ENCODE data around the gene RPL13.
"Not testable (repeated sequence)": the region's sequence is repeated elsewhere in the genome, so short reads cannot be mapped to it uniquely, and the experiment has no call there.

The RPL13 gene

DNA sequence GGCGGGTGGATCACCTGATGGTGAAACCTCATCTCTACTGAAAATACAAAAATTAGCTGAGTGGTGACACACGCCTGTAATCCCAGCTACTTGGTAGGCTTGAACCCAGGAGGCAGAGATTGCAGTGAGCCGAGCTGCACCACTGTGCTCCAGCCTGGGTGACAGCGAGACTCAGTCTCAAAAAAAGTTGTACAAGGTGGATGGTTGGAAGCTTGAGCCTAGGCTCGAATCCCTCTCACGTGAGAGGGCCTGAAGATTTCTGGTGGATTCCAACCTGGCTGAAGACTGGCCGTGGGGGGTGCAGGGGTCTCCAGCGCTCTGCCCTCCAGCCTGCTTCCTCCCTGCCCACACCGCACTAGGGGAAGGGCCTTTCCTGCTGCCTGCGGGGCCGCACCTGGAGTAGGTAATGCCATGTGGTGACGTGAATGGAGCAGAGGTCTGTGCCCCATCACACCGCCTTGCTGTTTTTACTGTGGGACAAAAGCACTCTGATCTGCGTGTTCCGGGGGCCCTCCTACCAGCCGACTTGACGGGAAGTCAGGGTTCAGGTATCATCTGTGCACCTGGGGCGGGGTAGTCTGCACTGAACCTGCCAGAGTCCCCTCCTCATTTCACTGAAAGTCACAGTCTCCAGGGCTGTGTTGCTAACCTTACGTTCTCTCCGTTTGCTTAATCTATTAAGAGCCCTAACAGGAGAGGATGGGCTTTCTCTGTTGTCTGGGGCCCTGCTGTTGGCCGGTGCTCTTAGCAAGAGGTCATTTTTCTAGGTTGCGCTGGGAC lies 4.2 kb downstream of the RPL13 start:
- no peak for DNase-seq

DNA sequence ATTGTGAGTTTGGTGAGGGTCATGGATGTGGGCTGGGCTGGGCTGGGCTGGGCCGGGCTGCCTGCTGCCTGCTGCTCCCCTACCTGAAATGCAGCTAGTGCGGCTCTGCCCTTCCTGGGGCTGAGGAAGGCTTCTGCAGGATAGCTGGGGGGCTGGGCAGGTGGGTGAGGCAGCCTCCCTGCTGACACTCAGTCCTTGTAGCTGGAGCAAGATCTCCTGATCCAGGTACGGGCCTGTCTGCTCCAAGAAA lies 4.7 kb downstream of the RPL13 start:
- DNase-seq, result no peak

DNA sequence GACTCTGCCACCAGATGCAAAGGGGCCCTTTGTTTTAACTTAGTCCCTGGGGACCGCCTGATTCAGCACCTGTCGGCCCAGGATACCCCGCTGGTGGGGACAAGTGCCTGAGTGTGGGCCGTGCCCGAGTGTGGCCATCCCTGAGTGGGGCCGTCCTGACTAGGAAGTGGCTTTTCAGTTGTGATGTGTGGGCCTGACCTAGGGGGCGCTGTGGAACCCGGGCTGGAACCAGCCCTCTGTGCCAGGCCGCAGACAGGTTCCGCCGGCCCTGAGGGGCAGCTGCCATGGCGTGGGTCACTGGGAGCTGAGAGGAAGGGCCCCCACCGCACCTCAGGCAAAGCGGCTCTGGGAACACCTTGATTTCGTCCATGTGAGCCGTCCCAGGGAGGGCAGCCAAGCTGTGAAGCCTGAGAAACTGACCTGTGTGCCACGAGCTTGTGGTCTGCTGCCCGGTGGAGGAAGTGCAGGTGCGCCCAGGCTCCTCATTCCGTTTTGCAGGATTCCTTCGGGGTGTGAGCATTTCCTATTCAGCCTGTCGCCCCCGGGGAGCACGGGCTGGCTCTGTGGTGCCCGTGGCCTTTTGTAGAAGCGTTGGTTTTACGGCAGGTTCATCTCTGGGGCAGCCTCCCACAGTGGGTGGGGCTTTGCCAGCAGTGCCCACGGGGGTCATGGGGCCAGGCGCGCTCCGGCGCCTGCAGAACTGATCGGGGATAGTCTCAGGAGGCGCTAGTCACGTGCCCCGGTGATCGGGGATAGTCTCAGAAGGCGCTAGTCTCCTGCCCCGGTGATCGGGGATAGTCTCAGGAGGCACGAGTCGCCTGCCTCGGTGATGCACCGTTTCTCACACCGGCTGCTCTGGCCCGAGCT lies 5.3 kb downstream of the RPL13 start:
- DNase-seq, result no peak

DNA sequence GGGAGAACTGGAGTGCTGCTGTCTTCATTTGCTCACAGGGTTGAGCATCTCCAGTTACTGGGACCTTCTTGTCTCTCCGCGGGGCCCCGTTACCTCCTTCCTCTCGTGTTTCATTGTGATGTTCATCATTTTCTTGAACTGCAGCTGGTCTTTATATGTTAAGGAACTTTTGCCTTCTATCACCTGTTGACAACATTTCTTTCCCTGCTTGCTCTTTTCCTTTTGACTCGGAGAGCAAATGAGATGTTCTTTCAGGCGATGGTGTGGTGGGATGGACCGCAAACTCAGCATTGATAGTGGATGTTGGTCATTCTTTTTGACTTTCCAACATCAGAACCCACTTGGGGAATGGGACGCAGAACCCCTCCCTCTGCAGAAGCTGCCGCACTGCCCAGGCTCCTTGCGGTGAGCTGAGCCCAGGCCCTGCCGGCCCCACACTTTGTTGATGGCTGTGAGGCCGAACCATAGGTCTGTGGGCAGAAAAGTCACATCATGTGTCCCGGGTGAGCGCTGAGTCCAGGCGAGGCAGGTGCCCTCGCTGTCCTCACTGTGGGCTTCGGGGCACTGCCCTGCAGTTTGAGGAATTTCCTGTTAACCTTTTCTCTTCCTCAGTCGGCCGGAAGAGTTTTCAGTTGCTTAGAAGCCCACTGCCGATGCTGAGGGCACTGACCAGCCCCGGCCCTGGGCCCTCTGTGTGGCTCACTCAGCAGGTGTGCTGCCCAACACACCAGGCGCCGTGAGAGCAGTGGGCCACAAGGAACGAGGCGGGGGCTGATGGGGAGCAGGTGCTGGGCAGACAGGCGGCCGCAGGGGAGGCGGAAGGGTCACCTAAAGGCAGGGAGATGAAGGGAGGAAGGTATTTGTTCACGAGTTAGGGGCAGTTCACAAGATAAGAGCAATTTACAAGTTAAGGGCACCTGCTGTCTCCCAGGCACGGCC lies 7.4 kb downstream of the RPL13 start:
- no peak for DNase-seq

DNA sequence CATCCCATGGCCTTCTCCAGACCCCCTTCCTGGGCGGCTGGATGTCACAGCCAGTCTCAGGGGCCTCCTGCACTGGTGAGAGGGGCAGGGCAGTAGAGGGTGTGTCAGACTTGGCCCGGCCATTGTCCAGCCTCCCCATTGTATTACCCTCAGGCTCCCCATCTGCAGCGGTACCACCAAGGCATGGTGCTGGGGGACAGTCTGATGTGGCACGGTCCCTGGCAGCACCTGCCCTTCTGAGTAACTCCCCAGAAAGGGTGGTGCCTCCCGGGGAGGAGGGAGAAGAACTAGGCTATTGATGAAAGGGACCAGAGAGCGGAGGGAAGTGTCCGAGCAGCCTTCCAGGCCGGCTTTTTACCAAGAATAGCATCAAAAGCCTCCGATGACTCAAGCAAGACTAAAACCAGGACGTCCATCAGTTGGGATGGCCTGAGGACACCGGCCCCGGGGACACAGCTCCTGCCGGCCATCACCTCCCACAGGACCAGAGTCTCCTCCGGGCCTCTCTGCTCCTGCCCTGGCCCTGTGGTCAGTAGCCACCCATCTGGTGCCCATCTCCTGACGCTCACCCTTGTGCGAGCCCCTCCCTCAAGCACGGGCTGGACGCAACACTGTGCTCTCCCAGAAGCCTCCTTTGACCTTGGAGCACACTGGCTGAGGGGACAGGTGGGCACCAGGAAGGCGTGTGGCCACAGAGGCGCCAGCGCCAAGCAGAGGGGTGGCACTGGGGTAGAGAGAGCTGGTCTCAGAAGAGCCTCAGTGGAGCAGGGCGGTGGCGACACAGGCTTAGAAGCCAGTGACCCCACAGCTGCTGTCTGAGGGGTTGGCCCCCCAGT lies 9.2 kb downstream of the RPL13 start:
- no peak for DNase-seq

DNA sequence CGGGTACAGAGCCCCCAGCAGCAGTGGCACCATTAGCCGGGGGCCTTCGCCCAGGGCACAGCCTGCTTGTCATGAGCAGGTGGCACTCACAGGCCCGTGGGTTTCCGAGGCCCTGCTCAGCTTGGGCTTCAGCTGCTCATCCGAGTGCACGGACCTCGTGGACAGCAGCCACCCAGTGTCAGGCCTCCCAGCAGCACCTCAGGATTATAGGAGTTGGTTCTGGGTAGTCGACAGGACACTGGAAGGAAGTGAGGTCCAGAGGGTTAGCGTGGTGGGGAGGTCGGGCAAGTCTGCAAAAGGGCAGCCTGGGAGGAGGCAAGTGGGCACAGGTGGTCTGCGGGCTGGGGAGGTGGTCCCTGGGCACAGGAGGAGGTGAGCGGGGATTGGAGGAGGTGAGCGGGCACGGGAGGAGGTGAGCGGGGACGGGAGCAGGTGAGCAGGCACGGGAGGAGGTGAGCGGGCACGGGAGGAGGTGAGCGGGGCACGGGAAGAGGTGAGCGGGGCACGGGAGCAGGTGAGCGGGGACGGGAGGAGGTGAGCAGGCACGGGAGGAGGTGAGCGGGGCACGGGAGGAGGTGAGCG lies 10.0 kb downstream of the RPL13 start:
- DNase-seq, result no peak

DNA sequence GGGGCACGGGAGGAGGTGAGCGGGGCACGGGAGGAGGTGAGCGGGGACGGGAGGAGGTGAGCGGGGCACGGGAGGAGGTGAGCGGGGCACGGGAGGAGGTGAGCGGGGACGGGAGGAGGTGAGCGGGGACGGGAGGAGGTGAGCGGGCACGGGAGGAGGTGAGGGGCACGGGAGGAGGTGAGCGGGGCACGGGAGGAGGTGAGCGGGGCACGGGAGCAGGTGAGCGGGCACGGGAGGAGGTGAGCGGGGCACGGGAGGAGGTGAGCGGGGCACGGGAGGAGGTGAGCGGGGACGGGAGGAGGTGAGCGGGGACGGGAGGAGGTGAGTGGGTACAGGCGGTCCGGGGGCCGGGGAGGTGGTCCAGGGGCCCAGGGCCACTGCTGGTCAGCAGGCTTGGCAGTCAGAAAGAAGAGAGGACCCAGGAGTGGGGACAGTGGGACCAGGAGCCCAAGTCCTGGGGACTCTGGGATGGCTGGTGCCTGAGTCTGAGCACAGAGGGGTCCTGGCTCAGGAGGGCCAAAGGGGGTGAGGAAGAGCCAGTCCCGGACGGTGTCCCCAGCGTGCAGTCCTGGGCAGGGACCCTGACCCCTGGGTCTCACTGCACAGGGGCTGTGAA lies 10.6 kb downstream of the RPL13 start:
- not testable (repeated sequence) for DNase-seq

DNA sequence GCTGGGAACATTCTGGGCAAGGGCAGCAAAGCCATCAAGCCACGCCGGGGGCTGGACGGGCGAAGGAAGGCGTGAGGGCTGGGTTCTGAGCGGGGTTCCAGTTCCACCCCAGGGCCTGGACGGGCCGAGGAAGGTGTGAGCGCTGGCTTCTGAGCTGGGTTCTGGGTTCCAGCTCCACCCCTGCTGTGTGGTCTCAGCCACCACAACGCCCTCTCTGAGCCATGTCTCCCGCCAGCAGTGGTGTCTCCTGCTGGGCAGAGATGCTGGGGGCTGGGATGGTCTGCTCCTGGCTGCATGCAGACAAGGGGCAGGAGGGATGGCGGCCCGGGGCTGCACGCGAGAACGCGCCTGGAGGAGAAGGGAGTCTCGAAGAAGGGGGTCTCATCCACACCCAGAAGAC lies 11.2 kb downstream of the RPL13 start:
- no peak for DNase-seq

DNA sequence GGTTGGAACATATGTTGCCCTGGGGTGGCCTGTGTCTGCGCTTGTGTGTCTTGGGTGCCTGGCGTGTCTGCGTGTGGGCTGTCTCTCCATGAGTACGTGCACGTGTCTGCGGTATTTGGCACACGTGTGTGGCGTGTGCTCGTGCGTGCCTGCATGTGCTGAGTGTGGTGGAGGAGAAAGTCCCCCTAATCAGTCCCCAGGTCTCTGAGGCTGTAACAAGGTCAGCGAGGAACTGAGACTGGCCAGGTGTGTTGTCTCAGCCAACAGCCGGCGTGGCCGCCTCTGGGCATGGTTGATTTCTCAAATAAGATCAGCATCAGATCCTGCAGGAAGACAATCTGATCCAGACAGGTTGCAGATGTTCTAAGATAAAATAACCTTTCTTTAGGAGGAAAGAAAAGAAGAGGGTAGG lies 11.6 kb downstream of the RPL13 start:
- no peak for DNase-seq

DNA sequence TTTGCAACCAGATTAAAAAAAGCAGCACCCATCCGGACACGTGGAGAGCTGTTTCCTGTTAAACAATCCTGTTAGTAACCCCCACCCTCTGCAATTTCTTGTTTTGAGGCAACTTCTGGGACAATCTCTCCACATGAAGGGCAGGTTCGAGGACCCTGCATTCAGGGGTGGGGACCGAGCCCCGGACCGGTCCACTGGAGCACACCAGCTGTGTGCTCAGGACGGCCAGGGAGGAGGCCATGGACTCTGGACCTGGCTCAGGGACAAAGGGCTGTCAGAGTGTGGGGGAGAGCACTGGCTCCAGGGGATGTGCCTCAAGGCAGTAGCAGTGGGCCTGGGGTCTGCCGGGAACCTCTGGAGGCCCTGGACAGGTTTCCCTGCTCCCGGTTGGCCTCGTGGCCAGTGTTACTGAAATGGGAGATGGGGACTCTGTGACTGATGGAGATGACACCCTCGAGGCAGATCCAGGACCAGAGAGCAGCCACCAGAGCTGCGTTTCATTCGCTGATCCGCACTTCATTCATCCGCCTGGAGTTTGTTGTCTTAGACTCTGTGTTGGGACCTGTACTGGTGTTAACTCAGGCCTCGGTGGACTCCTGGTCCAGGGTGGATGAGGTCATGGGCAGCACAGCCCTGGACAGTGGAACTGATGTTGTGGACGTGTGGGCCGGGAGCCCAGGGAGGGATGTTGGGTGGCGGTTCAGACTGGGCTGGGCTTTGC lies 12.2 kb downstream of the RPL13 start:
- DNase-seq, result no peak

DNA sequence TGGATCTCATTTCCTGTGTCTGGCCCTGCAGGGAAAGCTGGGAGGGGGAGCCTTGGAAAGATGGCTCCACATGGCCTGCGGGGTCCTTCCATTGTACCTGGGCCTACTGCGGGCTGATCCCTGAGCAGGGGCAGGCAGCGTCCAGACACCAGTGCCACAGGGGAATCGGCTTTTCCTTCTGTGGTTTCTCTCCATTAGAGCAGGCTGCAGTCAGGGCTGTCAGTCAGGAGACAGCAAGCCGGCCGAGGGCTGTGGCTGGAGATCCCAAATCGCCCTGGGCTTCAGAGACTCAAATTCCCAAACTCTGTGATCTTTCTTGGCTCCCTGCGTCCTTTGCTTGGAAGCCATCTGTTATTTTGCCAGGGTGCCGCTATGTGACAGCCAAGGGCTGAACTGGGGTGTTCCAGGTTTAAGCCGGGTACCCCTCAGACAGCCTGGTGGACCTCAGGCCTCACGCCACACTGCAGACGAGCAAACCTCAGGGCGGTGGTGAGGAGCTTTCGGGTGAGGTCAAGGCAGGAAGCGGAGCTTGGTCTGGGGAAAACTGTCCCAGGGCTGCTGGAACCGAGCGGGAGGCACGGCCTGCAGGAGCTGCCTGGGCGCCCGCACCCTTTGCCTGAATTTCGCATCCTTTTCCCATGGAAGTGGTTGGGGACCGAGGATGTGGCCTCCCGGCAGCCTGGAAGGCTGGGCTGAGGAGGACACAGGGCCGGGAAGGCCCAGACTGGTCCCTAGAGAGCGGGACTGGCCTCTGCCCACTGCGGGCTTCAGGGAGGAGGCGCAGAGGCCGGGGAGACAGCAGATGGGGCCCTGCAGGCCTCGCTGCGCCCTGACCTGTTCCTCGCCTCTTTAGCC lies 13.6 kb downstream of the RPL13 start:
- no peak for DNase-seq

DNA sequence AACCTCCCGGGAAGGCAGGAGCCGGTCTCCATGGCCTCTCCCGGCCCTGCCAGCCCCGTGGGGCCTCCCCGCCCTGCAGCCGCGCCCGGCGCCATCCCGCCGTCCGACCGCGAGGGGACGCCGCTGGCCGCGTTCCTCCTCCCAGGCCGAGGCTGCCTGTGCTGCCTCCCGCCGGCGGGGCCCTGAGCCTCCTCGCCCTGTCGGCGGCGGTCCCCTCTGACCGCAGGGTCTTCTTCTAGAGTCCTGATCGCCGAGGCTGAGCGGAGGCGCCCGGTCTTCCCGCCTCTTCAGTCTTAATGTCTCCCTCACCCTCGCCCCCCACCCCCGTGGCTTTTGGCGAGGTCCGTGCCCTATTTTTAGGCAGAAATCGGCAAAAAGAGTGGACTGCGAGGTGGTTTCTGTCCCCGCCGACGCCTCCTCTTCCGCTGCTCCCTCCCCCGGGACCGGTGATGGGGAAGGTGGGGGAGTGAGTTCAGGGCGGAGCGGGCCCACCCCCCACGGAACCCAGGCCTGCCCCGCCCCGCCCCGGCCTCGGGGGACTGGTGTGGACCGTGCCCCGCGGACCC lies 14.3 kb downstream of the RPL13 start:
- no peak for DNase-seq

DNA sequence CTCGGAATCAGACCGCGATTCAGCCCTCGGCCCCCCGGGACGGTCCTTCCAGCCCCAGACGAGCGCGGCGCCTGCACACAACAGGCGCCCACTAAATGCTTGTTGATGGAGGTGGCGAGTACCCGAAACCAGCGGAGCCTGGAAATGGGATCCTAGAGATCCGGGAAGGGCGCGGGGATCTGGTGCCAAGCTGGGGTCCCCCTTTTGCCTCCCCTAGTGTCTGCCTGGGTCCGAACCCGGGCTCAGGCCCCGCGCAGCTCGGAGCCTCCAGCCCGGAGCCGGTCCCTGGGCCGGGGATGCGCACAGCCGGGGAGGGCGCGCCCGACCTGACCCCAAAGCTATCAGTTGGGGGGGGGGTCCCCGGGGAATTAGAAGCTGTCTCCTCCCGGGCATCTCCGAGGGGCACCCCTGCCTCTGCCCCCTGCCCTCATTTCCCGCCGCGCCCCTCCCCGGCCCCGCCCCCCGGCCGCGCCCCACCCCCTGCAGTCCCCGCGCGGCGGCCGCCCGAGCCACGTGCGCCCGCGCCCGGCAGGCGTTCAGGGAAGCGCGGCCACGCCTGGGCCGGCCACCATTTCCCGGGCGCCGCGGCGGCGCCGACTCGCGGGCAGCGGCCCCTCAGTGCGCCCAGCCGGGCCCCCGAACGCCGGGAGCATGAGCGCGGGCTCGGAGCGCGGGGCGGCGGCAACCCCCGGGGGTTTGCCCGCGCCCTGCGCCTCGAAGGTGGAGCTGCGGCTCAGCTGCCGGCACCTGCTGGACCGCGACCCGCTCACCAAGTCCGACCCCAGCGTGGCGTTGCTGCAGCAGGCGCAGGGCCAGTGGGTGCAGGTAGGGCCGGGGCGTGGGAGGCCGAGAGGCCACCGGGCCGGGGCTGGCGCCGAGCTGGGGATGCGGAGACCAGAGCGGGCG lies 15.0 kb downstream of the RPL13 start, which contains the start of gene CPNE7:
TSS of gene CPNE7 (plus strand) at position 512 of the 906 bp plus-strand sequence. CDS start at position 652, 140 bp downstream.
- no peak for DNase-seq

DNA sequence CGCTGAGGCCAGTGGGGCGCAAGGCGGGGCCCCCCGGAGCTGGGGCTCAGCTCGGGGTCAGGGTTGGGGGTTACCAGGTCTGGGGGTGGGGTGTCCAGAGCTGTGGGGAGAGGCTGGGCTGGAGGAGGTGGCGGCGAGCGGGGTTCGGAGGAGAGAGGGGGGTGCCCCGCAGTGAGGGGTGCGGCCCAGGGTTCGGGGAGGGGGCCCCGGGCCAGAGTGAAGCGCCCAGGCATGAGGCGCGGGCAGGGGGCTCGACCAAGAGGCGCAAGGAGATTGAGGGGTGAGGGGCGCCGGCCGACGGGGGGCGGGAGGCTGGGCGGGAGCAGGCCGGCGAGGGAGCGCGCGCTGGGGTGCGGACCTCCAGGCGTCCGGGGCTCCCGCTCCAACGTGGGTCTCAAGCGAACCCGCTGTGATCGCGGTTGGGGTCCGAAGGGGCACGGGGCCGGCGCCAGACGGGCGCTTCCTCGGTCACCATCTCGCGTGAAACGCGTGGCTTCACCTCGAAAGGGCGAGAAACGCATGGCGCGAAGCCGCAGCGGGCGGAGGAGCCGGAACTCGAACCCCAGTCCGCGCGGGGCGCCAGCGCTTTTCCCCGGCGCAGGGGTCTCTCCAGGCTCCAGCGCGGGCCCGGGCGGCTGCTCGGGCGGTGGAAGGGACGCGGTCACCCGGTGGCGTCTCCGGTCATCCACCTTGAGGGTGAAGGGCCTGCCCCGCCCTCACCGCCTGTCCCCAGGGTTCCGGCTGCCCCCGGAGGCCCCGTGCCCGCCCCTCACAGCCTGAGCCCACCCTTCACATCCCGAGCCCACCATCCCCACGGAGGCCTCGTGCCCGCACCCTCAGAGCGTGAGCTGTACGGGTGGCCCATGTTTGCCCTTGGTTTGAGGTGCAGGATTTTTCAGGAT lies 15.9 kb downstream of the RPL13 start:
- no peak for DNase-seq

DNA sequence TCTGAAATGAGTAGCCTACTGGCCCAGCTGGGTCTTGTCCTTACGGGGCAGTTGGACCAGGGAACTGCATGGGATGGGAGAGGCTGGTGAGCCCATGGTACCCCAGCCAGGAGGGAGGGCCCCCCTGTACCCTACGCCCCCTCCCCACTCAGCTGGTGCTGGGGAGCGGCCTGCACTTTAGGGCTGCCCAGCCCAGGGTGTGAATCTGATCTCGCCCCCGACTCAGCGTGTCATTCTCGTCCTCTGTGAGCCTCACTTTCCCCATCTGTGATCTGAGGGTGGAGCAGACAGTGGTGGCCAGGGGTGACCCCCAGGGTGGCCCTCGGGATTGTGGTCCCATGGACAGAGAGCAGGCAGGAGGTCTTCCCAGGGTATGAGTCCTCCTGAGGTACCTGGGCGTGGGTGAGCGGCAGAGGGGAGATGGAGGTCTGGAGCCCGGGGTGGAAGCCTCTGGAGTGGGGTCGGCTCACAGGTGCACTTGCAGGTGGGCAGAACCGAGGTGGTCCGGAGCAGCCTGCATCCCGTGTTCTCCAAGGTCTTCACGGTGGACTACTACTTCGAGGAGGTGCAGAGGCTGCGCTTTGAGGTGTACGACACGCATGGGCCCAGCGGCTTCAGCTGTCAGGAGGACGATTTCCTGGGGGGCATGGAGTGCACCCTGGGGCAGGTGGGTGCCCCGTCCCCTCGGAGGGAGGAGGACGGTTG lies 16.7 kb downstream of the RPL13 start:
- DNase-seq, result no peak

DNA sequence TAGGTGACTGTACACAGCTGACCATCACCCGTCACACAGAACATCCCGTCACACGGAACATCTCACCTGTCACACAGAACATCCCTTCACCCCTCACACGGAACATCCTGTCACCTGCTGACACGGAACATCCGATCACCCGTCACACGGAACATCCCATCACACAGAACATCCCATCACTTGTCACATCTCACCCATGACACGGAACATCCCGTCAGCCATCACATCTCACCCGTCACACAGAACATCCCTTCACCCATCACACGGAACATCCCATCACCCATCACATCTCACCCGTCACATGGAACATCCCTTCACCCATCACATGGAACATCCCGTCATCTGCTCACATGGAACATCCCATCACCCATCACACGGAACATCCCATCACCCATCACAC lies 18.9 kb downstream of the RPL13 start:
- no peak for DNase-seq

Data from DMS79 treated with DMSO at 0.1 percent for 48 hours (cell line).